ENCODE results near the gene MANBA.

MANBA gene

DNA sequence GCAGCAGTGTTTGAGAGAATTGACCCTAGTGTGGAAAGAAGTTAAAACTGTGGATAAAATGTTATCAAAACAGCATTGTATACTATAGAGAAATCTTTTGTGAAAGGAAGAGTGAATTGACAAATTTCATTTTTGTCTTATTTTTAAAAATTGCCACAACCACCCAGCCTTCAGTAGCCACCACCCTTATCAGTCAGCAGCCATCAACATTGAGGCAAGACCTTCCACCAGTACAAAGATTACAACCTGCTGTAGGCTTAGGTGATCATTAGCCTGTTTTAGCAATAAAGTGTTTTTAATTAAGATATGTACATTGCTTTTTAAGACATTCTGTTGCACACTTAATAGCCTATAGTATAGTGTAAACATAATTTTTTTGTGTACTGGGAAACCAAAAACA is 168.5 kb downstream of the MANBA start:
- no peak for DNase-seq (ENCODE audit: low read depth)

GRCh38 chr4:102589743-102590142 is 171.0 kb downstream of the MANBA start:
- DNase-seq (ENCODE audit: low read depth), result no peak

- no peak for DNase-seq (ENCODE audit: low read depth)
Observed at GRCh38 chr4:102586644-102587021, 174.1 kb downstream of the MANBA start.

- no peak for DNase-seq (ENCODE audit: low read depth)
Observed at GRCh38 chr4:102586002-102586643, 174.6 kb downstream of the MANBA start.

GRCh38 chr4:102585329-102585728 is 175.4 kb downstream of the MANBA start:
- no peak for DNase-seq (ENCODE audit: low read depth)

DNA sequence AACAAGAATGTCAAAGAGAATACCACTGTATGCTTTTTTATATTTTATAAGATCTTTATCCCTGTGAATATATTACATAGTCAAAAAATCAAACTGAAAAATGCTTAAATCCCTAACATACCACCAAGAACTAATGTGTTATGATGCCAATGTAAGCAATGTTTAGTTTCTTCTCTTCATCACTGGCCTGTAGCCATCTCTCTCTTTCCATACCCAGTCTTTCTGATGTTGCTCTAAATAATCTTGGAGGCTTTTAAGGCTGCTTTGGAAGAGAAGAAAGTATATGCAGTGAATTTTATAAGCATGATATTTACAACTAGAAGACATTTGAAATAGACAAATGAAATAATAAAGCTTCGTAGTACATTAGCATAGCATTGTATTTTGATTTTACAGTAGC is 176.7 kb downstream of the MANBA start:
- no peak for DNase-seq (ENCODE audit: low read depth)

Measured in activated T-cell treated with anti-CD3 and anti-CD28 coated beads for 24 hours (primary cell).